GM23338 (cell line): ENCODE data around the gene SPATS2. TPM values are rescaled to one million over a fixed set of nuclear protein-coding genes. Genes with fewer than 3 reads are reported as not detected.

Source experiments
- ATAC-seq: fragments of 200-7000 bp; cut with Tn5 transposase; 3 replicates; pipeline ENCODE4 v1.9.1; 2020
- DNase-seq: peaks from one replicate; pipeline ENCODE4 v3.0.0-alpha.2; 2015; ENCODE audit warnings: low spot score
- H2AFZ ChIP-seq: fragments of 200-600 bp; sonication (generic); 2 replicates; pipeline ENCODE4 v1.8.0; 2016; ENCODE audit warnings: antibody characterized with exemption, mild to moderate bottlenecking, moderate library complexity
- H3F3A ChIP-seq: fragments of 200-600 bp; sonication (generic); replicated peaks from 2 replicates; pipeline ENCODE4 v1.8.0; 2017; ENCODE audit warnings: antibody characterized with exemption, mixed run types, low read depth
- H3K27ac ChIP-seq: fragments of 200-600 bp; sonication (generic); 2 replicates; pipeline ENCODE4 v1.6.1; 2016; ENCODE audit warnings: low read depth
- H3K27me3 ChIP-seq: fragments of 200-600 bp; sonication (generic); 2 replicates; pipeline ENCODE4 v1.8.0; 2016; ENCODE audit warnings: mild to moderate bottlenecking, mixed run types, moderate library complexity; ENCODE audit not compliant: insufficient read depth
- H3K36me3 ChIP-seq: fragments of 200-600 bp; sonication (generic); 2 replicates; pipeline ENCODE4 v1.8.0; 2016; ENCODE audit warnings: mild to moderate bottlenecking; ENCODE audit not compliant: insufficient read depth
- H3K4me1 ChIP-seq: fragments of 200-600 bp; sonication (generic); 2 replicates; pipeline ENCODE4 v1.8.0; 2016; ENCODE audit warnings: mild to moderate bottlenecking, moderate library complexity; ENCODE audit not compliant: insufficient read depth
- H3K4me2 ChIP-seq: fragments of 200-600 bp; sonication (generic); 2 replicates; pipeline ENCODE4 v1.7.1; 2017; ENCODE audit warnings: mixed run types
- H3K4me3 ChIP-seq: fragments of 200-600 bp; sonication (generic); 2 replicates; pipeline ENCODE4 v1.6.1; 2016; ENCODE audit warnings: mixed run types
- H3K79me2 ChIP-seq: fragments of 200-600 bp; sonication (generic); replicated peaks from 2 replicates; pipeline ENCODE4 v1.8.0; 2017; ENCODE audit warnings: mild to moderate bottlenecking; ENCODE audit not compliant: insufficient read depth
- H3K9me2 ChIP-seq: fragments of 200-600 bp; sonication (generic); 2 replicates; pipeline ENCODE4 v1.8.0; 2017; ENCODE audit not compliant: insufficient read depth
- H4K20me1 ChIP-seq: fragments of 200-600 bp; sonication (generic); replicated peaks from 2 replicates; pipeline ENCODE4 v1.8.0; 2017; ENCODE audit warnings: mild to moderate bottlenecking; ENCODE audit not compliant: insufficient read depth
- H3K27ac Mint-ChIP-seq: 2 replicates; pipeline ENCODE4 v1.8.0; 2020; ENCODE audit warnings: inconsistent platforms, mild to moderate bottlenecking, moderate library complexity, mixed read lengths
- H3K27me3 Mint-ChIP-seq: 3 replicates; pipeline ENCODE4 v1.8.0; 2022; ENCODE audit warnings: low read depth, mild to moderate bottlenecking, moderate library complexity, mixed read lengths, inconsistent platforms; ENCODE audit not compliant: insufficient read depth, poor library complexity
- H3K36me3 Mint-ChIP-seq: 3 replicates; pipeline ENCODE4 v1.8.0; 2021; ENCODE audit warnings: low read depth, mild to moderate bottlenecking, inconsistent platforms, moderate library complexity, mixed read lengths
- H3K4me1 Mint-ChIP-seq: 3 replicates; pipeline ENCODE4 v1.8.0; 2020; ENCODE audit warnings: mild to moderate bottlenecking, inconsistent platforms, mixed read lengths
- H3K4me3 Mint-ChIP-seq: 3 replicates; pipeline ENCODE4 v1.8.0; 2021; ENCODE audit warnings: moderate library complexity, mild to moderate bottlenecking, inconsistent platforms, mixed read lengths
- H3K9me3 Mint-ChIP-seq: 3 replicates; pipeline ENCODE4 v1.8.0; 2020; ENCODE audit warnings: moderate library complexity, mild to moderate bottlenecking, inconsistent platforms, mixed read lengths
- ETS1 ChIP-seq: IDR thresholded peaks from 2 replicates; pipeline ENCODE4 v1.6.1; 2016; ENCODE audit warnings: antibody characterized with exemption
- EZH2 ChIP-seq: fragments of 200-600 bp; sonication (generic); IDR thresholded peaks from one replicate; pipeline ENCODE4 v1.8.0; 2017; ENCODE audit warnings: antibody characterized with exemption, mild to moderate bottlenecking, low read depth; ENCODE audit not compliant: unreplicated experiment
- JUNB ChIP-seq: IDR thresholded peaks from one replicate; pipeline ENCODE4 v1.6.1; 2016; ENCODE audit warnings: antibody characterized with exemption; ENCODE audit not compliant: unreplicated experiment
- NANOG ChIP-seq: IDR thresholded peaks from 2 replicates; pipeline ENCODE4 v1.6.1; 2016; ENCODE audit warnings: antibody characterized with exemption, borderline replicate concordance
- POLR2AphosphoS5 ChIP-seq: IDR thresholded peaks from 2 replicates; pipeline ENCODE4 v1.6.1; 2016; ENCODE audit warnings: antibody characterized with exemption, low read depth
- STAT1 ChIP-seq: IDR thresholded peaks from one replicate; pipeline ENCODE4 v1.6.1; 2016; ENCODE audit warnings: antibody characterized with exemption; ENCODE audit not compliant: unreplicated experiment
- ZNF114 ChIP-seq: fragments of 250-450 bp; sonication (Bioruptor Pico); IDR thresholded peaks from 2 replicates; pipeline ENCODE4 v1.5.0; 2020; ENCODE audit warnings: mild to moderate bottlenecking, moderate library complexity
- ZNF331 ChIP-seq: fragments of 250-450 bp; sonication (Bioruptor Pico); IDR thresholded peaks from 2 replicates; pipeline ENCODE4 v1.5.0; 2020; ENCODE audit warnings: low read depth, mild to moderate bottlenecking, moderate library complexity
- polyA plus RNA-seq: library from polyadenylated mRNA; unstranded; fragments of >200 nt; fragmentation: Nextera tagmentation; extraction: Ambion mirVana; gene quantifications from 2 replicates; pipeline ENCODE4 v1.2.1, GENCODE V29; 2016
- total RNA-seq: library from RNA; depleted of rRNA; stranded (reverse); fragments of >200 nt; shearing (Covaris generic); gene quantifications from 2 replicates; pipeline ENCODE4 v1.2.3, GENCODE V29; 2014
- TF ChIP-seq, protein P1 (sequence below), 2 experiments: fragments of 200-600 bp in 1 of 2; sonication (generic) in 1 of 2; conservative IDR thresholded peaks; 2 replicates each; pipeline versions ENCODE4 v1.5.1 to v1.6.1; 2016 to 2017; ENCODE audit warnings: antibody characterized with exemption in 2 of 2, low read depth in 2 of 2, mild to moderate bottlenecking in 2 of 2, moderate library complexity in 1 of 2
- TF ChIP-seq, protein P2 (sequence below): IDR thresholded peaks from one replicate; pipeline ENCODE4 v1.6.1; 2018; ENCODE audit warnings: antibody characterized with exemption; ENCODE audit not compliant: unreplicated experiment

SPATS2 gene
- total and polyA plus RNA-seq, 2 experiments from 2014 or later, result 20.6 to 61.0 TPM

GRCh38 chr12:49546481-49546880, 179.2 kb downstream of the SPATS2 start (continued):
- TF ChIP-seq, protein P1, sequence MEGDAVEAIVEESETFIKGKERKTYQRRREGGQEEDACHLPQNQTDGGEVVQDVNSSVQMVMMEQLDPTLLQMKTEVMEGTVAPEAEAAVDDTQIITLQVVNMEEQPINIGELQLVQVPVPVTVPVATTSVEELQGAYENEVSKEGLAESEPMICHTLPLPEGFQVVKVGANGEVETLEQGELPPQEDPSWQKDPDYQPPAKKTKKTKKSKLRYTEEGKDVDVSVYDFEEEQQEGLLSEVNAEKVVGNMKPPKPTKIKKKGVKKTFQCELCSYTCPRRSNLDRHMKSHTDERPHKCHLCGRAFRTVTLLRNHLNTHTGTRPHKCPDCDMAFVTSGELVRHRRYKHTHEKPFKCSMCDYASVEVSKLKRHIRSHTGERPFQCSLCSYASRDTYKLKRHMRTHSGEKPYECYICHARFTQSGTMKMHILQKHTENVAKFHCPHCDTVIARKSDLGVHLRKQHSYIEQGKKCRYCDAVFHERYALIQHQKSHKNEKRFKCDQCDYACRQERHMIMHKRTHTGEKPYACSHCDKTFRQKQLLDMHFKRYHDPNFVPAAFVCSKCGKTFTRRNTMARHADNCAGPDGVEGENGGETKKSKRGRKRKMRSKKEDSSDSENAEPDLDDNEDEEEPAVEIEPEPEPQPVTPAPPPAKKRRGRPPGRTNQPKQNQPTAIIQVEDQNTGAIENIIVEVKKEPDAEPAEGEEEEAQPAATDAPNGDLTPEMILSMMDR (conservative IDR thresholded peaks at IDR 0.05; ENCODE audit: low read depth in 2 of 2), result no peak
- no peak for TF ChIP-seq ZNF331 (CRISPR knock-in tag)
- no peak for TF ChIP-seq JUNB
- no peak for TF ChIP-seq ETS1
- TF ChIP-seq, protein P2, sequence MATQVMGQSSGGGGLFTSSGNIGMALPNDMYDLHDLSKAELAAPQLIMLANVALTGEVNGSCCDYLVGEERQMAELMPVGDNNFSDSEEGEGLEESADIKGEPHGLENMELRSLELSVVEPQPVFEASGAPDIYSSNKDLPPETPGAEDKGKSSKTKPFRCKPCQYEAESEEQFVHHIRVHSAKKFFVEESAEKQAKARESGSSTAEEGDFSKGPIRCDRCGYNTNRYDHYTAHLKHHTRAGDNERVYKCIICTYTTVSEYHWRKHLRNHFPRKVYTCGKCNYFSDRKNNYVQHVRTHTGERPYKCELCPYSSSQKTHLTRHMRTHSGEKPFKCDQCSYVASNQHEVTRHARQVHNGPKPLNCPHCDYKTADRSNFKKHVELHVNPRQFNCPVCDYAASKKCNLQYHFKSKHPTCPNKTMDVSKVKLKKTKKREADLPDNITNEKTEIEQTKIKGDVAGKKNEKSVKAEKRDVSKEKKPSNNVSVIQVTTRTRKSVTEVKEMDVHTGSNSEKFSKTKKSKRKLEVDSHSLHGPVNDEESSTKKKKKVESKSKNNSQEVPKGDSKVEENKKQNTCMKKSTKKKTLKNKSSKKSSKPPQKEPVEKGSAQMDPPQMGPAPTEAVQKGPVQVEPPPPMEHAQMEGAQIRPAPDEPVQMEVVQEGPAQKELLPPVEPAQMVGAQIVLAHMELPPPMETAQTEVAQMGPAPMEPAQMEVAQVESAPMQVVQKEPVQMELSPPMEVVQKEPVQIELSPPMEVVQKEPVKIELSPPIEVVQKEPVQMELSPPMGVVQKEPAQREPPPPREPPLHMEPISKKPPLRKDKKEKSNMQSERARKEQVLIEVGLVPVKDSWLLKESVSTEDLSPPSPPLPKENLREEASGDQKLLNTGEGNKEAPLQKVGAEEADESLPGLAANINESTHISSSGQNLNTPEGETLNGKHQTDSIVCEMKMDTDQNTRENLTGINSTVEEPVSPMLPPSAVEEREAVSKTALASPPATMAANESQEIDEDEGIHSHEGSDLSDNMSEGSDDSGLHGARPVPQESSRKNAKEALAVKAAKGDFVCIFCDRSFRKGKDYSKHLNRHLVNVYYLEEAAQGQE, result no peak
- TF ChIP-seq STAT1, result no peak
- TF ChIP-seq ZNF114 (CRISPR knock-in tag), result no peak
- no peak for TF ChIP-seq POLR2AphosphoS5

DNA sequence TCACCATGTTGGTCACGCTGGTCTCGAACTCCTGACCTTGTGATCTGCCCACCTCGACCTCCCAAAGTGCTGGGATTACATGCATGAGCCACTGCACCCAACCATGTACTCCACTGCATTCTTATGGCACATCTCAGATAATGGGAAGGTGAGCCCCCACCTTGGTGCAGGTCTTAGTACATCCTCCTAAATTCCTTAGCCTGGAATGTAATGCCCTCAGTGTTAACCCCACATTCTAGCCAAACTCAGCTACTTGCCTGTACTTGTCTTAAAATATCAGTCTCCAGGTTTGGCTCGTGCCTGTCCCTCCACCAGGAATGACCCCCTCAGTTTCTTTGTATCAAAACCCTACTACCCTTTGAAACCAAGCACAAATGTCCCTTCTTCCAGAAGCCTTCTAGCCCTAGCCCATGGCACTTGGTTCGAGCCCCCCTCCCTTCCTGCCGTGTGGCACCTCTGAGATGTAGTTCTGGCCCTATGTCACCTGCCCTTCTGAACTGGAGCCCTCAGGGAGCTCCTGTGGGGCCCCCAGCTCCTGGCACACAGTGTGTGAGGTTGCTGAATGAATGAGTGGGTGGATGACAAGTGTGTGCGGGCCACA, 179.9 kb downstream of the SPATS2 start:
- no peaks in the 10 kb centered on the region for H3K36me3 Mint-ChIP-seq
- no peaks in the 10 kb centered on the region for H3K36me3 ChIP-seq
- no peak overlapping the region; the same call in 1 of the 2 replicates for H3K27ac Mint-ChIP-seq
- no peak overlapping the region for H2AFZ ChIP-seq
- no peak overlapping the region for H3K4me2 ChIP-seq
- H3K9me2 ChIP-seq, result no peaks in the 10 kb centered on the region
- no peak overlapping the region for H3K27ac ChIP-seq
- peaks cover 25% of the 10 kb centered on the region for H3K4me1 Mint-ChIP-seq
- H4K20me1 ChIP-seq, result no peaks in the 10 kb centered on the region
- ATAC-seq, result no peak
- peaks cover 86% of the 10 kb centered on the region for H3K27me3 Mint-ChIP-seq
- peaks cover 98% of the 10 kb centered on the region for H3K27me3 ChIP-seq
- no peaks in the 10 kb centered on the region; the same call in 2 of the 3 replicates for H3K9me3 Mint-ChIP-seq
- no peak for DNase-seq
- H3K79me2 ChIP-seq, result no peaks in the 10 kb centered on the region
- H3K4me1 ChIP-seq, result peaks cover 8% of the 10 kb centered on the region; the same call in 1 of the 2 replicates
- H3F3A ChIP-seq, result no peaks in the 10 kb centered on the region
- H3K4me3 ChIP-seq, result no peak overlapping the region
- H3K4me3 Mint-ChIP-seq, result no peak overlapping the region; the same call in 2 of the 3 replicates
- TF ChIP-seq ETS1 (no peak), NANOG (no peak), STAT1 (no peak), ZNF331 (CRISPR knock-in tag) (no peak), EZH2 (no peak), ZNF114 (CRISPR knock-in tag) (no peak)
- TF ChIP-seq, protein P2, result no peak
